Cerebellar nuclear complex (tissue), 1 donor: Measurements from ENCODE around the gene XRCC5.

Experiments
- DNase-seq, 2 experiments: peaks; one replicate each; lab custom pipeline; 2025; lab: John Stamatoyannopoulos, UW

Gene XRCC5

DNA sequence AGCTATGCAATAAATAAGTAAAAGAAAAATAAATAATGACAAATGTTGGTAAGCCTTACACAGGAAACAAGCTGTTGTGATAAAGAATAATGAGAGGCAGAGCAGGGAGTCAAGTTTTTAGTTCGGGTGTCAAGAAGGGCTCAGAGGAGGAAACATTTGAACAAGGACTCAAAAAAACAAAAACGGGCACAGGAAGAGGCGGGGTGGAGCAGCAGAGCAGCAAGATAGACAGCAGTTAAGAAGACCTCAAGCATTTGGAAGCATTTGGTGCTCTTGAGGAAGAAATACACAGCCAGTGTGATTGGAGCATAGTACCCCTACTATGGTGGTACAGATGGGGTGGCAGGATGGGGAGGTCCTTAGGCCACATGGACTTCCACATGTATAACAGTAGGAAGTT, 24.6 kb upstream of the XRCC5 start:
- no peak for DNase-seq

DNA sequence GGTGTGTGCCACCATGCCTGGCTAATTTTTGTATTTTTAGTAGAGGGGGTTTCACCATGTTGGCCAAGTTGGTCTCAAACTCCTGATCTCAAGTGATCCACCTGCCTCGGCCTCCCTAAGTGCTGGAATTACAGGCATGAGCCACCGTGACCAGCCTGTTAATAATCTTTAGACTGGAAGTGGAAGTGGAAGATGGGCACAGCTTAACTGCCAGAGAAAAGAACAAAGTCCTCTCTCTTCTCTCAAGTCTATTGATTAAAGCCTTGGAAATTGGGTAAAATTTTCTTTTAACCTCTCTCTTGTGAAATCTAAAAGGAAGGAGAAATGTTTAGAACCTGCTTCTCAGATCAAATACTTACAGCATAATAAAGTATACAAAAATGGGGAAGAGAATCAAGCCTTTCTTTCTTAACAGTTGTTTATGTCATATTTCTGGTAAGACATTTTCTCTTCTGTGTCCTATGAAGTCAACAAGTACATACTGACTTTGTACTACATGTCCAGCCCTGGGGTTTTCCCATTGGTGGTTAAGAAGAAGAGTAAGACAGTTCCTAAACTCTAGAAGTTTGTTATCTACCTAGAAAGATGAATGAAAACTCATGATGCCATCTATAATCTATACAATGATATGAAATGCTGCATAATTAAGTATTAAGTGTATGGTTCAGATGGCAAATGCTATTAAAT, 22.8 kb upstream of the XRCC5 start:
- no peak for DNase-seq

GRCh38 chr2:216090369-216090786, 18.8 kb upstream of the XRCC5 start:
- no peak for DNase-seq

- no peak for DNase-seq
These were observed 16.5 kb upstream of the XRCC5 start for GRCh38 chr2:216092646-216093045.

DNA sequence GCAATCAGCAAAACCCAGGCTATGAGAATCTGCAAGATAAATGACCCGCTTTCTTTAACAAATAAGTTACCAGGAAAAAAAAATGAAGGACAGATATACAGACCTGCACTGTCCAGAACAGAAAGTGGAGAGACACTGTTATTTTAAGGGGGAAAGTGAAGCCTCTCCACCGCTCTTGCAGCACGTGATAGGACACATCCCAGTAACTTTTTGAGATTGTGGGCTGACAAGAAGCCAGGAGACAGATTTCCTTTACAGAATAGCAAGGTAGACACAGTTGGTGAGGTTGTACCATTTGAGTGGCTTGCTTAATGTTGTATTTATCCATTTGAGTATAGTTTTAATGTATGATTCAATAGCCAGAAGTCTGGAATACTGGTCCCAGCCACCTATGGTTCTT, 14.4 kb upstream of the XRCC5 start:
- DNase-seq, result no peak

DNA sequence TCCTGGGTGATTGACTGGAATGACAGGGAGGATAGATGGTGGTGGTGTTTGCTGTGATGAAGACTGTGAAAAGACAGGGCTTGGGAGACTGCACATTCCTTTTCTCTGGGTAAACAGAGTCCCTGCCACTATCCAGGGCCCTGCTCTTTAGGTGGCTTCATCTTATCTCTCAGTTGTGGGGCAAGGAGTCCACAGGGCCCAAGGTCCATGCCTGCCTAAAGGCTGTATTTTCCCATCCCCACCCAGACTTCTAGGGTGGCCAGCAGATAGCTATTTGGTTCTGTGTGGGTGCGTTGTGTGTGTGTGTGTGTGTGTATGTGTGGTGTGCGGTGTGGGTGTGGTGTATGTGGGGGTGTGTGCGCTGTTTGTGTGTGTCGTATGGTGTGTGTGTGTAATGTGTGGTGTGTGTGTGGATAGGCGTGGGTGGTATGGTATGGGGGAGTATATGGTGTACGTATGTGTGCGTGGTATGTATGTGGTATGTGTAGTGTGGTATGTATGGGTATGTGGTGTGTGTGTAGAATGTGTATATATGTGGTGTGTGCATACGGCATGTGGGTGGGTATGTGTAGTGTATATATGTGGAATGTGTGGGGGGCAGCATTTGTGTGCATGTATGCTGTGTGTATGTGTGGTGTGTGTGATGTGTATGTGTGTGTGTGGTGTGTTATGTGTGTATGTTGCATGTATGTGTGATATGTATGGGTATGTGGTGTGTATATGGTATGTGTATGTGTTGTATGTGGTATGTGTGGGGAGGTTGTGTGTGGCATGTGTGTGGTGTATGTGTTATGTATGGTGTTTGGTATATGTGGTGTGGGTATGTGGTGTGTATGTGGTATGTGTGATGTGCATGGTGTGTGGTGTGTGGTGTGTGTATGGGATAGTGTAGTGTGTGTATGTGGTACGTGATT, 10.5 kb upstream of the XRCC5 start:
- no peak for DNase-seq

DNA sequence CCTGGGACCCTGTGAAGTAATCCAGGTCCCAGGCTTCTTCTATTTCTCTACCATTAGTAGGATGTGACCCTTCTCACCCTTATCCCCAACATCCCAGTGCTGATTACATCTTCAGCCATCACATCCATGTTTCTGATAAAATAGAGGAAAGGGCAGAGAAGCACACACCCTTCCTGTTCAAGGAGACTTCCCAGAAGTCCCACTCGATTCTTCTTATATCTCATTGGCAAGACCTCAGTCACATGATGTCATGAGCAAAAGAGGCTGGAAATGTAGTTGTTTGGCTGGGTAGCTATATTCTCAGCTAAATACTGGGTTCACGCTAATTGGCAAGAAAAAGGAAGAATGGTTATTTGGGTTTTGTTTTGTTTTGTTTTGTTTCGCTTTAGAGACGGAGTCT, 8.0 kb upstream of the XRCC5 start:
- no peak for DNase-seq

GRCh38 chr2:216103213-216103612, 5.9 kb upstream of the XRCC5 start:
- DNase-seq, result no peak

GRCh38 chr2:216104691-216105090, 4.5 kb upstream of the XRCC5 start:
- no peak for DNase-seq

DNA sequence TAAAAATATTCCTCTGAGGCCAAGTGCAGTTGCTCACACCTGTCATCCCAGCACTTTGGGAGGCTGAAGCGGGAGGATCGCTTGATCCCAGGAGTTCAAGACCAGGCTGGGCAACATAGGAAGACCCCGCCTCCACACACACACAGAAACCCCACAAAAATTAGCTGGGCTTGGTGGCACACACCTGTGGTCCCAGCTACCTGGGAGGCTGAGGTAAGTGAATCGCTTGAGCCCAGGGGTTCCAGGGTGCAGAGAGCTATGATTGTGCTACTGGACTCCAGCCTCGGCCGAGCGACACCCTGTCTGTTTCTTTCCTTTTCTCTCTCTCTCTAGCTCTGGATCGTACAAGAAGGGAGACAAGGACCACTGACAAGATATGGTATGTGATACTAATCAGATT, 1.8 kb upstream of the XRCC5 start:
- no peak for DNase-seq

- no peak for DNase-seq
These were observed 1.4 kb upstream of the XRCC5 start for GRCh38 chr2:216107760-216108159.

DNA sequence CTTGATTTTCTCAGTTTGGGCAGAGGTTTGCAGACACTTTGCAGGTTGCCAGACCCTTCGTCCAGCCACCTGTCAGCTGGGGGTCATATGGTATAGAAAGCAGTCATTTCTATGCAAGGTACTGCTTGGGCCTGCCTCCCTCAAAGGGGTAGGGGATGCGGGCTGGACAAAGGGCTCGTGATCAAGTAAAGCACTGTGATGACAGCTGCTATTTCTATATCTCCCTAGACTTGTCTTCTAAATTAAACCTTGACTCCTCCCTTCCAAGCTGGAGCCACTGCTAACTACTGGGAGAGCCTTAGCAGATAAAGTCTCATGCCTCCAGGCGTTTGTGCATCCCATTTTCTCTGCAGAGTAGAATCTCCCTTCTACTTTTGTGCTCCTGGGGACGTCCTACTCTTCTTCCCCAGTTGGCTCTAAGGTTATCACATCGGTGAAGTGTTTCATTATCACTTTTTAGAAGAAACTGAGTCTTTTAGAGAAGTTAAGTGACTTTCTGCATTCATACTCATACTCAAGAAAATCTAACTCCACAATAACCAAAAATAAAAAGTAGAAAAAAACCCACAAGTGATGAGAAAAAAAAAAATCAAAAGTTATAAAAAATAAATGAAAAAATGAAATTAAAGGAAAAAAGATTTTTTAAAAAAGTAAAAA, 710 bp upstream of the XRCC5 start:
- DNase-seq, result no peak

DNA sequence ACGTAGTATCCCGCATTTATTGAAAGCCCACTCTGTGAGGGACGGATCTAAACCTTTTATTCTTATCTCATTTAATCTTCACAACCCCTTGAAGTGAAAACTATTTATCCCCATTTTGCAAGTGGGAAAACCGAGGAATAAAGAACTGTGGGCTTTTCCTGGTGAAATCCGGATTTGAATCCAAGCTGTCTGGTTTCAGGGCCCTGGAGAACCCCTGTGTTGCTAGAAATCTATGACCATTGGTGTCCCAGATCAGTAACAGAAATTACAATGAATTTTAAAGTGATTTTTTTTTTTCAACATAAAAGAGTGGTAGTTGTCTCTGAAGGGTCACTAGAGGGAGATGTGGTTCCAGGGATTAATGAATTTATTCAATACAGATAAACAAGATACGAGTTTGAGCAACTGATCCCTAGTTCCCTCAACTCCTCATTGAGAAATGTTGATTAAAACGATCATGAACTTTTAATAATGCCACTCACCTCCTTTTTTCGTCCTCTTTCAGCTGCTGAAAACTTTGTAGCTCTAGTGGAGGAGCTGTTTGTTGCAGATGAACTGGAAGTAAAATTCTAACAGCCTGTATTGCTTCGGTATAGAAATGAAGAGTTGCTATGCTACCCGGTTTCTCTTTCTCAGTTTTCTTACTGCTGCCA, 940 bp downstream of the XRCC5 start:
- no peak for DNase-seq

GRCh38 chr2:216110620-216111019, 1.5 kb downstream of the XRCC5 start:
- no peak for DNase-seq

GRCh38 chr2:216111122-216111521, 2.0 kb downstream of the XRCC5 start:
- DNase-seq, result no peak

DNA sequence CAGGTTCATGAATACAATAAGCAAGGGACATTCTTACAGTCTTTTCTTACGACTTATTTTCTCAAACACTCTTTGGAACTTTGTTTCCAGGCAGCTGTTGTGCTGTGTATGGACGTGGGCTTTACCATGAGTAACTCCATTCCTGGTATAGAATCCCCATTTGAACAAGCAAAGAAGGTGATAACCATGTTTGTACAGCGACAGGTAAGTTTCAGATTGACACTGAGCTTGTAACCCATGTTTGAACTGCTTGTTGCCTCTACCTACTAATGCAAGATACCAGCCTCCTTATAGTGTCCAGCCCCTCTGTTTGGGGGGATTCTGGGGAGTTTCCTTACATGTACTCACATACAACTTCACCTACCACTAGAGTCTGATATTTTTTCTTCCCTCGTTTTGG, 3.8 kb downstream of the XRCC5 start:
- no peak for DNase-seq

GRCh38 chr2:216113572-216113971, 4.4 kb downstream of the XRCC5 start:
- DNase-seq, result no peak

GRCh38 chr2:216114382-216114713, 5.2 kb downstream of the XRCC5 start:
- no peak for DNase-seq

GRCh38 chr2:216114714-216115531, 5.8 kb downstream of the XRCC5 start:
- DNase-seq, result peak; percentile 15 to 80

DNA sequence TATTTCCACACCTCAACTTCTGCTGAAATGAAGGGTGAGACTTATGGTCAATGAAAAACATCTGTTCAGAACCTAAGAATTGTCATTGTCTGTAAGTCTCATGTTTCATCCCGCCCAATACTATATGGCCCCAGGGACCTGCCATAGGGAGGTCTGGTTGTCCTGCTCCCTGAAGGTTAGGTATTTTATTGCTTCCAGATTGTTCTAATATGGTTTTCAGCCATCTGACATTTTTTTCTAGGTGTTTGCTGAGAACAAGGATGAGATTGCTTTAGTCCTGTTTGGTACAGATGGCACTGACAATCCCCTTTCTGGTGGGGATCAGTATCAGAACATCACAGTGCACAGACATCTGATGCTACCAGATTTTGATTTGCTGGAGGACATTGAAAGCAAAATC, 7.3 kb downstream of the XRCC5 start:
- no peak for DNase-seq

DNA sequence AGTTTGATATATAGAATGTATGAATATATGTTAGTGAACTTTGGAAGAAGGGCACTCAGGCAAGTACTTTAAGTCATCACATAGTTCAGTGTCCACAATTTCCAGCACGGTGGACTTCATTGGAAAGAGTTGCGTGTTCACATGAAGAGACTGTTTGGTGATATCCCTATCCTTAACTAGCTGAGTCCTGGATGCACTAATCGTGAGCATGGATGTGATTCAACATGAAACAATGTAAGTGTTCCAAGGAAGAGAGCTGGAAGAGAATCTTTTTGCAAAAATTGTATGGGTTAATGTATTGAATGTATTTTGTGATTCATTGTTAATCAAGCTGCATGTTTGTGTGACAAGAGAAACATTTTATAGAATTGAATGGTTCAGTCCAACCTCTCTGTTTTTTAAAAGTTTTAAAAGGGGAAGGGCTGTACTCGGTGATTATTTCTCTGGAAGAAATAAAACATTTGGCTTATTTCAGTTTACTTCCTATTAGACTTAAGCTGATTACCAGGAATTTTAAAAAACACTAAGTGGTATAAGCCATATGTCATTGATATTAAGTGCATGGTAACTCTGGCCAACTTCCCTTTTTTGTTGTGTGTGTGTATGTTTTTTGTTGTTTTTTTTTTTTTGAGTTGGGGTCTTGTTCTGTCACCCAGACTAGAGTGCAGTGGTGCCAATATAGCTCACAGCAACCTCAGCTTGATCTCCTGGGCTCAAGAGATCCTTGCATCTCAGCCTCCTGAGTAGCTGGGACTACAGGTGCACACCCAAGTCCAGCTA, 8.6 kb downstream of the XRCC5 start:
- DNase-seq, result no peak
